ENCODE results near the gene DAPP1. TPM values are rescaled to one million over a fixed set of nuclear protein-coding genes. Genes with fewer than 3 reads are reported as not detected.
"Not testable (repeated sequence)": the region's sequence is repeated elsewhere in the genome, so short reads cannot be mapped to it uniquely, and the experiment has no call there.

DAPP1 gene
- total RNA-seq, result not detected in 2 replicates

GRCh38 chr4:99816545-99817308 lies at the start of gene DAPP1:
TSS of gene DAPP1 (plus strand) at chr4:99816827. CDS start at chr4:99816914, 87 bp downstream.
- no peak for DNase-seq

GRCh38 chr4:99770842-99771241 lies 45.8 kb upstream of the DAPP1 start:
- DNase-seq, result not testable (repeated sequence)

DNA sequence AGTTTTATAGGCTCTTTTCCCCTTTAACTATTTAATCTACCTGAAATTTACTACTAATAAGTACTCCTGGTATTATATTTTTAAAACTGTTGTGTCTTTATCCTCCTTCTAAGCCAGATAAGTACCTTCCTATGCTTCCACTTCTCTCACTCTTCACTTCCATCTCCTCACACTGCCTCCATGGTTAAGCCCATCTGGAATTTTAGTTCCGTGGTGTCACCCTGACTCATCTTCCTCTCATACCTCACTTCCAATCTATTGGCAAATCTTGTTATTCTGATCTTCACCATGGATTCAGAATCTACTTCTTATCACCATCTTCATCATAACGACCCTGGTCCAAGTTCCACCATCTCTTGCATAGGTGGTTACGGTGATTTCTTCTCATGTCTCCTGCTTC lies 32.7 kb upstream of the DAPP1 start:
- no peak for DNase-seq

GRCh38 chr4:99784842-99785241 lies 31.8 kb upstream of the DAPP1 start:
- no peak for DNase-seq

DNA sequence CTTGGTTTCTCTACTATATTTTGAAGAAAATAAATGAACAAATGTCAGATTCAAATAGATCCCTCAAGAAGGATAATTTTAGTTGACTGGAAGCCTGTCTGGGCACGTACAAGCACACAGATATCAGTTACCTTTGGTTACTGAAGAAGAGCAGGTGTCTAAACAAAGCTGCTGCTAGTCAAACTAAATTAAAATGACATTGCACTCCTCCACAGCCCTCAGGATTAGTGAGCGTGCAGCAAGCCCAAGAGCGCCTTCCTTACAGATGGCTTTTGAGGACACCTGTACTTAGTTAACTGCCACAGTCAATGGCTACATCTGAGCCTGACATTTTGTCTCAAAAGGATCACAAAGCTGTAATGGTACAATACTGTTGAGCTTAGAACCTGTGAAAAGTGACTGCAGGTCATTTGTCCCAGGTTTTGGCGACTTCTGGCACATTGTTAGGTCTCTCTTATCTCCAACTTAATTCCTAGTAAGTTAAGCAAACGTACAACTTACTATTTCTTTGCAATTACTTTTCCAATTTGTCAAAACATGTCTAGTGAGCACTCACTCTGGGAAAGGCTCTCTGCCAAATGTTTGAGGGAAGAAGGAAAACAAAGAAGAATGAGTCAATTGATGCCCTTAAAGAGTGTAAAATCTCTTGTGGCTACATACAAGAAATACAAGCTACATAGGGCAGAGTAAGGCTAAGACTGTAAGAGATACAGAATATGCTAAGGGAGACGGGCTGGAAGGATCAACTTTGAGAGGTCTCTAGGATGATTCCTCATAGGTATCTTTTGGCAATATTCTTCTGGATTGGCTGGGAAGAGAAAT lies 25.6 kb upstream of the DAPP1 start:
- no peak for DNase-seq

- no peak for DNase-seq
These were observed 16.2 kb upstream of the DAPP1 start for GRCh38 chr4:99800332-99801004.

- no peak for DNase-seq
These were observed 15.5 kb upstream of the DAPP1 start for GRCh38 chr4:99801005-99801699.

DNA sequence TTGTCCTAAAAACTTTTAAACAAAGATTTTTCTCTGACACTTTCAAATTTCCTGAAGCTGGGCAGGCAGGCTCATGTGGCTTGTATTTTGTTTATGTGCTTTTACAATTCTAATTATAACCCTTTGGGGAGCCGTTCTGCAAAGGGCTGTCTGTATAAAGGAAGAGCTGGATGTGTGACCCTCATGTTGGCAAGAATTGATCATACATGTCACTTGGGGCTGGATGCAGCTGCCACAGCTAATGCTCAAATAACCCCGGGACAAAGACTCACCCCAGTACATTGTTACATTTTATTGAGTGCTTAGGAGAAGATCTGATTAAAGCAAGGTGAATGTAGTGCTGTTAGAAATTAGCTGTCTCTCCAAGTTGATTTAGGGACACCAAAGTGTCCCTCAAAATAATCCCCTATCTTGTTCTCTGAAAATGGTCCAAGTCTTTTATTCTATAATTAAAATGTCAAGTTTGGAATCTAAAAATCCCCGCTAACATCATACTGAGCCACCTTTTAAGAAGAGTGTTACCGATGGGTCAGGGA lies 13.0 kb upstream of the DAPP1 start:
- DNase-seq, result no peak

DNA sequence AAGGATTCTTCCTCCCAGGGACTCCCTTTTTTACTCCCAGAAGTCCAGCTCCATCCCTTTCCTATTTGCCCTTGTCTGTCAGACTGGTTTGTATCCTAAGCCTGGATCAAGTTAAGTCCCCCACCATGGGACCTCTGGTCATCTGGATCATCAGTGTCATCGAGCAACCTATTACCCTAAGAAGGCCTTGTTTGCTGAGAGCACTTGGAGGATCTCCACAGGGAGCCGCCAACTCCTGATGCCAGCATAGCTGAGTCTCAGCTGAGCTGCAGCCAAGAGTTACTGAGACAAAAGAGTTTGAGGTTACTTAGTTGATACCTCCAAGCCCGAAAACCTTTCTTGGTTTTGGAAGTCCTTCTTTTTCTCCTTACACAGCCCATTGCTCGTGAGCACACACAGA lies 10.1 kb upstream of the DAPP1 start:
- no peak for DNase-seq

DNA sequence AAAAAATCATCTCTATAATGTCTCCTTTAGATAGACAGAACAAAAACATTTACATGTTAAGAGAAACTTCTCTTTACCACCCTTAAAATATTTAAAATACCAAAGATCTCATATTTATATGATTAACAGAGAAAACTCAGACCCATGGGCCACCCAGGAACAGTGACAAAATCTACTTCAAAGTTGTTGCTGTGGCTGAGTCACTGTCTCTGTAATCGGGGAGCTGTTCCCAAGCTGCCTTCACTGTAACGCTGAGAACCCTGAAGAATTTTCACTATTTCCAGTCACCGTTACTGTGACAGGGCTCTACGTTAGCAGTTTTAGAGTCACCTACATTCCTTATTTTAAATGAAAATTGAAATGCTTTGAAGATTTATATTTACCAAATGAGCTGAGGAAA lies 9.0 kb upstream of the DAPP1 start:
- no peak for DNase-seq

GRCh38 chr4:99808260-99808857 lies 8.3 kb upstream of the DAPP1 start:
- peak; percentile 66 for DNase-seq

DNA sequence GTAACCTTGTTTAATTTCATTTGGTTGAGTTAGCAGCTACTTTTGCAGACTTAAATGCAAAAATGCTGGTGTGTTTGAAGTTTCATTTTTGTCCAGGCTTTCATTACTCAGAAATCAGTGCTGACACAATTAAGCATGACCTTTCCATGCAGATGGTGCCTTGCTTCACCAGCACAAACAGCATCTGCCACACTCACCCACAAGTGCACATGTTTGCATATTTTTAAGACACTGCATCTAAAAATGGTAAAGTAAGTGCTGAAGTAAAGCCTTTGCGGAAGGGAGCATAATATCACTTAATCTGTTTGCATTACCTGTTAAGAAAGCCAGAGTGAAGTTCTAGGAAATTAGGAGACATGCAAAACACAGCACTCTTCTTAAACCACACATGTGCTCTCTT lies 7.3 kb upstream of the DAPP1 start:
- no peak for DNase-seq

GRCh38 chr4:99810536-99810935 lies 6.1 kb upstream of the DAPP1 start:
- DNase-seq, result no peak

- DNase-seq, result no peak
These were observed 5.5 kb upstream of the DAPP1 start for GRCh38 chr4:99811117-99811516.

DNA sequence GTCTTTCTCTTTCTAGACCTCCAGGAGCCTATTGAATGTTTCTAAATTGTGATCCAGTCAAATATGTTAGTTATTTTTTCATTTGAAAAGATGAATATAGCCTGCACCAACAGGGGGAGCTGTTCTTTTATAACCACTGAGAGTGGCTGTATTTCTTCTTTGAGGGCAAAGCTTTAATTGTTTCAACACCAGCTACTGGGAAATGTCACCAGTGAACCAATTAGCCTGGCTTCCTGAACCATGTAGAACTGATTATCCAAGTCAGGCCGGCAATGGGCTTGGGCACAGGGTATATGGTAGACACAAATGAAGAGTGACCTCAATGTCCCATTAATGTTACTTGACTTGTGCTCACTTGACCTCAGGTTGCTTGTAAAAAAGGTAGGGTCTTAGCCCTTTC lies 4.8 kb upstream of the DAPP1 start:
- peak; percentile 58 for DNase-seq

- DNase-seq, result no peak
These were observed 1.0 kb upstream of the DAPP1 start for GRCh38 chr4:99815597-99816011.

- DNase-seq, result no peak
These were observed 773 bp downstream of the DAPP1 start for GRCh38 chr4:99817309-99817890.

DNA sequence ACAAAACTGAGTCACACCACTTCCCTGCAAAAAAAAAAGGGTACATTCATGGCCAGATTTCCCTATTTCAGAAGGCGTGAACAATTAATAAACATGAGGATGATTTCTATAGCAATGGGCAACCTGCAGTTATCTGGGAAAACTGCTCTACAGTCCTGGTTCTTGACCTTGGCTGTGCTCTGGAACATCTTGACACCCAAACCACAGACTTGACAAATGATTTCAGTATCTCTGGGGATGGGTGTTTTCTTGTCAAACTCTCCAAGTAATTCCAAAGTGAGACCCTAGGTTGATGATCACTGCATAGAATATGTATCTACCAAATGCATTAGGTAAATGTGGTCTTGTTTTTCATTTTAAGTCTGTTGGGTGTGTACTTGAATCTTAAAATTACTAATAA lies 2.0 kb downstream of the DAPP1 start:
- DNase-seq, result no peak

DNA sequence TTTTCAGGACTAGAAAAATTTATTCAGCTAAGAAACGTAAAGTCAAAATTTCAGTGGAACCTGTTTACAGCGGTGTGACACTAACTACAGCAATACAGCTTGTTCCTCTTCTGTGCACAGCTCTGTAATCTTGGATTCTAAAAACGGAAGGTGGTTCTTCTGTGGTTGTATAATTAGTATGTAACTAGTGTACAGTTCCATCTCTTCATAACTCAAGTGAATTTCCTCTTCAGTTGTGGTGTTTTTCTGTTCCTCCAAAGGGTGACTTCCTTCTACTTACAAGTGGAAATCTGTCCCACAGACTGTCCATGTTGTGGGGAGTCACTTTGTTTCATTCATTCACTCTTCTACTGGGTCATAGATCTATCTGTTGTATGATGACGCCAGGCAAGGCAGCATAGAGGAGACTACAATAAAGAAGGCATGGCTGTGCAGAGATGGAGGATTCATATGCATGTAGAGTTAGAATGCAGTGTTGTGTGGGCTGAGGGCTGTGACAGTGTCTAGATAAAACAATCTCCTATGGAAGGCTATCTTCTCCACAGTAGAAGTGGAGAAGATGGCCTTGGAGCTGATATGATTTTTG lies 5.4 kb downstream of the DAPP1 start:
- no peak for DNase-seq

DNA sequence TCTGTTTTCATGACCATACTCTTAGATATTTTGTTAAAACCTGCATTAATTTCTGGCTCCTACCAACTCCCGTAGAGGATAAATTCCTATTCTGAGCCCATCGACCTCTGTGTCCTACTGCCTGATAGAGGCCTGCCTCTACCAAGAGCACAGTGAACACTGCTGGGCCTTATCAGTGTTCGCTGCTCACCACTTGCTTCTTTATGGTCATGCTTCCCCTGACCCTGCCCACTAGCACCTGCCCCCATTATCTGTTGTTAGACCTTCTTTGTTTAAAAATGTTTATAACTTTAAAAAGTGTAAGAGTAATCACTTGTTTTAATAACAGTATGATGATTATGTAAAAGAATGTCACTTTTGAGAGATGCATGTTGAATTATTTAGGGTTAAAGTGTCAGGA lies 6.1 kb downstream of the DAPP1 start:
- no peak for DNase-seq

GRCh38 chr4:99824070-99824599 lies 7.5 kb downstream of the DAPP1 start:
- no peak for DNase-seq
